Stimulated activated CD8-positive, alpha-beta memory T cell treated with anti-CD3 and anti-CD28 coated beads, Interleukin-4, amount 100 ng/mL, for 4 hours (primary cell): ENCODE measurements around the gene MYH13.
"Not testable (repeated sequence)": the region's sequence is repeated elsewhere in the genome, so short reads cannot be mapped to it uniquely, and the experiment has no call there.

Experiments
- DNase-seq, 2 donors: peaks; one replicate each; pipeline ENCODE4 v3.0.0-alpha.2; 2020; ENCODE audit warnings: low read depth in 2 of 2, low spot score in 1 of 2

Gene MYH13

GRCh38 chr17:10306585-10306984, 66.2 kb downstream of the MYH13 start:
- no peak for DNase-seq

- no peak for DNase-seq
Observed at GRCh38 chr17:10305398-10305797, 67.4 kb downstream of the MYH13 start.

GRCh38 chr17:10304758-10305300, 68.0 kb downstream of the MYH13 start:
- no peak for DNase-seq

DNA sequence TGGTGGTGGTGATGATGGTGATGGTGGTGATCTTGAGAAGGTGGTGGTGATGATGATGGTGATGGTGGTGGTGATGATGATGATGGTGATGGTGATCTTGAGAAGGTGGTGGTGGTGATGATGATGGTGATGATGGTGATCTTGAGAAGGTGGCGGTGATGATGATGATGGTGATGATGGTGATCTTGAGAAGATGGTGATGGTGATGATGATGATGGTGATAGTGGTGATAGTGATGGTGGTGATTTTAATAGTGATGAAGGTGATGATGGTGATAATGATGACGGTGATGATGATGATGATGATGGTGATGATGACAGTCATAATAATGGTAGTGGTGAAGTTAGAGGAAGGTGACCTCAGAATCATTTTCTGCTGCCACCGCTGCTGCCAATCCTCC, 75.1 kb downstream of the MYH13 start:
- DNase-seq, result no peak

GRCh38 chr17:10295728-10296343, 77.0 kb downstream of the MYH13 start:
- peak in 1 of 2 donors; percentile 2 for DNase-seq

DNA sequence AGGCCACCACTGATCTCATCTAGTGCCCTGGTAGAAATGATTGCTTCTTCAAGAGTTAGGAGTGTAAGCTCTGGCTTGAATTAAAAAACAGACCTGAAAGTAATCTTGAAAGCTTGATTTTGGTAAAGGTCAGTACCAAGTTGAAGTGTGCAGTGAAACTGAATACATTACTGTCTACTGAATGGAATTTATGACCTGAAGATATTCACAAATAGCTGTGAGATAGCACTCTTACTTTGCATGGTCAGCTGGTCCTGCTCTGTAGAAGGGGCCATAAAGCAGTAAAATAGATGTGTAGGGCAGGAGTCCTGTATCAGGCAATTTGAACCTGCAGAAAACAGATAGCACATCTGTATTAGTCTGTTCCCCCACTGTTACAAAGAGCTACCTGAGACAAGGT, 78.6 kb downstream of the MYH13 start:
- no peak for DNase-seq

- DNase-seq, result no peak
Observed at GRCh38 chr17:10292057-10292937, 80.5 kb downstream of the MYH13 start.

DNA sequence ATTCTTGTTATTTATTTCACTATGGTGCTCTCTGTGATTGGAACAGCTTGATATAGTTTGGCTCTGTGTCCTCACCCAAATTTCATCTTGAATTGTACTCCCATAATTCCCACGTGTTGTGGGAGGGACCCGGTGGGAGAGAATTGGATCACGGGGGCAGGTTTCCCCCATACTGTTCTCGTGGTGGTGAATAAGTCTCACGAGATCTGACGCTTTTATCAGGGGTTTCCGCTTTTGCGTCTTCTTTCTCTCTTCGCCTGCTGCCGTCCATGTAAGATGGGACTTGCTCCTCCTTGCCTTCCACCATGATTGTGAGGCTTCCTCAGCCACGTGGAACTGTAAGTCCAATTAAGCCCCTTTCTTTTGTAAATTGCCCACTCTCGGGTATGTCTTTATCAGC, 81.2 kb downstream of the MYH13 start:
- not testable (repeated sequence) for DNase-seq

DNA sequence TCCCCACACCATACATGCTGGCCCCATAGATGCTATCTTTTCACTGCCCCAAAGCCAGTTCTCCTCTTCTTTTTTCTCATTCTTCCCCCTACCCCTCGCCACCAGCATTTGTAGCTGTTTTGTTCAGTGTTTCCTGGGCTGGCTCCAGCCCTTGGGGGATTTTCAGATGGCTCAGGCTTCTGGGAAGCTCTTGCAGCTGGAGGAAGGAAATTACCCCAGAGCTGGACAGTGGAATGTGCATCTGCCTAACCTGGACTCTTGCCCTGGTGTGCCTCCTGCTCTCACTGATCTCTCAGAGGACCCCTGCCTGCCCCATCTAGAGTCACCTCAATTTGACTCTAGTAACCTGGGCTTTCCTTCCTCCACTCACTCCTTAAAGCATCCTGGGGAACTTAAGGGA, 82.8 kb downstream of the MYH13 start:
- no peak for DNase-seq

- DNase-seq, result no peak
Observed at GRCh38 chr17:10286324-10286723, 86.5 kb downstream of the MYH13 start.

DNA sequence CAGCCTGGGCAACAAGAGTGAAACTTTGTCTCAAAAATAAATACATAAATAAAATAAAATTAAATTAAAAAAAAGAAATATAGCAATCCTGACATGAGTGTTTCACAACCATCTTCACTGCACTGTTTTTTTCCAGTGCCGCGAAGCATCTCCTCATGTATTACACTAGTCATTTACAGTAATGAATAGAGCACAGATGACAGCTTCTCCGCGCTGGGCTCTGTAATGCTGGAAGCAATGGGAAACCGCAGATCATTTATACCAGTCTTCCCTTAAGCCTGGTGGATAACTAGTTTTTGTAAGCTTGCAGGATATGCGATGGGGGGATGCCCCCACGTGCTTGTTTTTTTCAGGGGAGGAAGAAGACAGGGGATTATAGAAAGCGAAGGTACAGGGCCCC, 86.9 kb downstream of the MYH13 start:
- DNase-seq, result no peak

- DNase-seq, result no peak
Observed at GRCh38 chr17:10280068-10280467, 92.7 kb downstream of the MYH13 start.

GRCh38 chr17:10278218-10278617, 94.6 kb downstream of the MYH13 start:
- DNase-seq, result no peak

- DNase-seq, result no peak
Observed at GRCh38 chr17:10276436-10276835, 96.4 kb downstream of the MYH13 start.

- DNase-seq, result no peak
Observed at GRCh38 chr17:10275418-10275817, 97.4 kb downstream of the MYH13 start.

DNA sequence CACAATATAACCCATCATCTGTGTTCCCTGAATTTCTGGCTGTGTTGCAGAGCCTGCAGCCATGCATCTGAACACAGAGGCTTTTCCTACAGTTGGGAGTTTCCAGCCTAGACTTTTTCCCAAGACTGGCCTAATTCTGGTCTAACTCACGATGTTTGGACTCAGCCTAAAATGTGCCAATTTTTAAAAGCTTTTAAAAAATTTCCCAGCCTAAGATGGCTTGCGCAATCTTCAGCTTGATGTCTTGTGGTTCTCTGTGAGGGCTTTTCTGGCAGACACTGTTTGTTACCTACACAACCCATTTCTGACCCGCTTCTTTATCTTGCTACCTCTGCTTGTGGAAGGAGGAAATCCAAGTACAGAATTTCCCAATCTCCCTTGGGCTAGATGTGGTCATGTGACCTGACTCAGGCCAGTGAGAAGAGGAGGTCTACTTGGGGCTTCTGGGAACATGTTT, 101.7 kb downstream of the MYH13 start:
- DNase-seq, result no peak

DNA sequence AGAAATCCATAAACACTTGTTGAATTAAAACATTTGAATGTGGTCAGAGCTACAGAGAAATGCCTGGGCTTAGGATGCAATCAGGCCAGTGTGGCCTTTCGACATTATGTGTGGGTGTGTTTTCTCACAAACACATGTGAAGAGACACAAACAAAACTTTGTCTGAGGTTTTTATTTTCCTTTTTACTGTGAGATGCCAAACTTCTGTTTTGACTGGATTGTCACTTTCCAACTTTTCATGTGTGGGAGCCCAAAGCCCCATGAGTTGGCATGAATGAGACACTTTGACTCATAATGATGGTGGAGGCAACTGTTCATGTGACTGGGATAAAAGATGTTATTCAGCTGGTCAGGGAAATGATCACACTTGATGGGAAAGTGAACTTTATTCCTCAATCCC, 102.5 kb downstream of the MYH13 start:
- DNase-seq, result no peak

GRCh38 chr17:10268005-10268404, 104.8 kb downstream of the MYH13 start:
- no peak for DNase-seq

DNA sequence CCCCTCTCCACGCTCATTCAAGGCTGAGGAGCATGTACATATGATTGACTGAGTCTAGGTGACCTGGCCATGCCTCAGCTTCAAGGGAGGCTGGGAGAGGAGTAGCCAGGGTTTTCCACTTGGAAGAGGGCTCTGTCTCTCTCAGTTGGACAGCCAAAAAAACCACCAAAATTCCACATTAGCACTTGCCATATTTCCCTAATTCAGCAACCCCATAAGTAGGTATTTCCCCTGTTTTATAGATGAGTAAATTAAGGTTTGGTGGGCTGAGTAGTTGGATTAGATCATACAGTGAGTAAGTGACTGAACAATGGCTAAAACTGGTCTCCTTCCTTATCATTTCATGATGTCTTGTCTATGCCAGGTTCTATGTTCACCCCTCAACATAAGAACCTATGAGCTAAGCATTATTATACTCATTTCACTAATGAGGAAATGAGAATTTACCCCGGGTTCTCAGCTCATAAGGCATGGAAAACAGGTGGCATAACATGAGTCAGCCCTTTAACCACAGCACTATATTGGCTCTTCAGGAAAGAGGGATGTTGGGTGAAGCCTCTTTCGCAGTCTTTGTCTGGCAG, 106.4 kb downstream of the MYH13 start:
- no peak for DNase-seq

- no peak for DNase-seq
Observed at GRCh38 chr17:10265100-10265810, 107.6 kb downstream of the MYH13 start.

DNA sequence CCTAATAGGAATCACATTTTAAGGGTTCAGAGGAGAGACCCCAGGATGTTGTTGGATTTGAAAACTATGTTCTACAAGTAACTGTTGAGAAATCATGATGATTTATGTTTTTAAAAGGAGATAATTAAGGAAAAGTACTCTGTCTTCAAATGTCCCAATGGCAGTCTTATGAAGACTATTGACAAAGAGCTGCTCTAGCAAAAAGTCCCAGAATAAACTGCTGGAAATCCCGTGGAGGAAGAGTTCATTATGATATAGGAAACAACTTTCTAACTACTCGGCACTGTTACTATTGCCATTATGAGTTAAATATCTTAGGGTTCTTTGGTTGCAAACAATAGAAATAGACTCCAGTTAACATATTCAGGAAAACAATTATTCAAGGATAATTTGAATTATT, 108.8 kb downstream of the MYH13 start:
- no peak for DNase-seq
